ENCODE data around the gene KCNJ1. TPM values are rescaled to one million over a fixed set of nuclear protein-coding genes. Genes with fewer than 3 reads are reported as not detected.

Gene KCNJ1
- total and polyA plus RNA-seq, 4 experiments from 2014 or later = 0.17 to 0.23 TPM; not detected in 2

DNA sequence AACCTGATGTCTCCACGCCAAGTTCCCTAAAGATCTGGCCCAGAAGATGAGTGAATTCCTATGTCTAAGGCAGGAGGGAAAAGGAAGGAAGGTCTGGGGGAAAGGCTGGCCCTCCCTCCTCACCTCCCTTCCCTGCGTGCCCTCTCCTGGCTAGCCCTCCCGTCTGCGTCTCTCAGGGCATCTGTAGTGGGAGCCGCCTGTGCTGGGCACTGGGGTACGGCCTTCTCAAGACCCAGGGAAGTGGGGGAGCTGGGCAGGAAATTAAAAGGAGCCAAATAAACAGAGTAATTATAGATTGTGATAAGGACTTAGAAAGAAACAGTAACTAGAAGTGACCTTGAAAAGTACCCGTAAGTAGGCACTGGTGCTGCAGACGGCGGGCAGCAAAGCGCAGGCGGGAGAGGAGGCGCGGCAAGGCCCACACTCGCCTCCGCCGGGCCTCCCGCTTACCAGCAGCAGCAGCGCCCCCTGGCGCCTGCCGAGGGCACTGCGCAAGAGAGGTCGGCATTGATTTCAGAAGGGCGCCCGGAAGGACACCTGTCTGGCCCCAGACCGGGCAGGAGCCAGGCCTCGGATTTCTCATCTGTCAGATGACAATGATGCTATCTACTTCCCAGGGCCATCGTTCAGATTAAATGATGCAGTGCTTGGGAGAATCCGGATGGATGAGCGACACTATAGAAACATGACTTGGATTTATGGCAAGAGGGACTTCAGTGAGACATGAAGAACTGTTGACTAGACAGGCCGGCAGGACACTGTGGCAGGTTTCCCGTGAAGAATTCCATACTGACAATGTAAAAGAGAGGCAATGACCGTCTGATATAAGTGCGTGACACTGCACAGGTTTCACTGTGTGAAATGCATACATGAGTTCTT is 7.3 kb downstream of the KCNJ1 start:
- POLR2A ChIA-PET (ENCODE audit: partially characterized antibody) = no interaction called here
- H3K27me3 ChIP-seq (ENCODE audit: insufficient read depth, low read length) = no peaks in the 10 kb centered on the region
- DNase-seq = peak; percentile 66 to 76 (median 73)
- Mint-ChIP-seq H3K4me3 (peak overlapping the region in 2 of 8 donors; percentile 14 to 32), H3K36me3 (no peaks in the 10 kb centered on the region), H3K27me3 (peaks cover 0 to 2% of the 10 kb centered on the region in 2 donors), H3K4me1 (peaks cover 4 to 11% (median 7%) of the 10 kb centered on the region in 4 donors), H3K27ac (peak overlapping the region in 2 of 7 donors; percentile 14 to 71), H3K9me3 (no peaks in the 10 kb centered on the region)
- no peaks in the 10 kb centered on the region for H3K4me1 ChIP-seq (ENCODE audit: insufficient read depth, low read length)
- CTCF ChIA-PET (ENCODE audit: partially characterized antibody) = interaction anchor here (0.9 to 6.6 kb wide), 17 partner anchors 9 to 702 kb away, joined by 3 to 58 read pairs (median 5); no protein-coding TSS in a partner anchor
- no peak overlapping the region for H3K27ac ChIP-seq (ENCODE audit: low read depth, low read length)
- no peaks in the 10 kb centered on the region for H3K36me3 ChIP-seq (ENCODE audit: insufficient read depth, low read length)
- intact Hi-C loops (cut with micrococcal nuclease) = loop anchor here (1.0 kb wide), 5 partner anchors 29 to 829 kb away; no protein-coding TSS in a partner anchor
- no peaks in the 10 kb centered on the region for H3K9me3 ChIP-seq (ENCODE audit: control insufficient read depth in 1 of 2, low read length in 2 of 2)
- no peak overlapping the region for H3K4me3 ChIP-seq (ENCODE audit: low read length in 2 of 2)

DNA sequence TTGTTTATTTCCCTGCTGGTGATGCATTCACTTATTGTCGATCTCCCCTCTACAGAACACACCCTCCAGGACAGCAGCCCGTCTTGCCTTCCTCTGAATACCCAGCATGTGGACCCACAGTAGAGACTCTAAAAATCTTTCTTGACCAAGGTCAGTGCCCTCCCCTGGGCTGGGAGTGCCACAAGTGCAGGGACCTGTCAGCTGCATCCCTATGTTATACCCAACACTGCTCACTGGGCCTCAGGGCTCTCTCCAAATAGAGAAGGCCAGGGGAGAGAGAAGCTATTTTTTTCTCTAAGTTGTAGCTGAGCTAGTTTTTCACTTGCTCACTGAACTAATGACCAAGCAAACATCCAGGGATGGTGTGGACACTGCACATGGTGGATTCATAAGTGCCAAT is 9.8 kb downstream of the KCNJ1 start:
- POLR2A ChIA-PET (ENCODE audit: partially characterized antibody) = no interaction called here
- CTCF ChIA-PET (ENCODE audit: partially characterized antibody) = interaction anchor here (1.2 to 6.6 kb wide), 10 partner anchors 8 to 700 kb away, joined by 4 to 58 read pairs (median 14); no protein-coding TSS in a partner anchor
- Histone ChIP-seq H3K27me3 (ENCODE audit: insufficient read depth, low read length) (no peaks in the 10 kb centered on the region), H3K36me3 (ENCODE audit: insufficient read depth, low read length) (no peaks in the 10 kb centered on the region), H3K4me3 (ENCODE audit: low read length in 2 of 2) (no peak overlapping the region), H3K9me3 (ENCODE audit: control insufficient read depth in 1 of 2, low read length in 2 of 2) (no peaks in the 10 kb centered on the region), H3K27ac (ENCODE audit: low read depth, low read length) (no peak overlapping the region), H3K4me1 (ENCODE audit: insufficient read depth, low read length) (no peaks in the 10 kb centered on the region)
- no peaks in the 10 kb centered on the region for H3K9me3 Mint-ChIP-seq
- intact Hi-C loops (cut with micrococcal nuclease) = no loop called here
- H3K27ac Mint-ChIP-seq = no peak overlapping the region
- no peak for DNase-seq
- no peak overlapping the region for H3K4me3 Mint-ChIP-seq
- H3K4me1 Mint-ChIP-seq = peaks cover 4 to 11% (median 7%) of the 10 kb centered on the region in 4 donors
- H3K27me3 Mint-ChIP-seq = peaks cover 0 to 2% of the 10 kb centered on the region in 2 donors
- peaks cover 0 to 3% of the 10 kb centered on the region in 2 donors for H3K36me3 Mint-ChIP-seq

DNA sequence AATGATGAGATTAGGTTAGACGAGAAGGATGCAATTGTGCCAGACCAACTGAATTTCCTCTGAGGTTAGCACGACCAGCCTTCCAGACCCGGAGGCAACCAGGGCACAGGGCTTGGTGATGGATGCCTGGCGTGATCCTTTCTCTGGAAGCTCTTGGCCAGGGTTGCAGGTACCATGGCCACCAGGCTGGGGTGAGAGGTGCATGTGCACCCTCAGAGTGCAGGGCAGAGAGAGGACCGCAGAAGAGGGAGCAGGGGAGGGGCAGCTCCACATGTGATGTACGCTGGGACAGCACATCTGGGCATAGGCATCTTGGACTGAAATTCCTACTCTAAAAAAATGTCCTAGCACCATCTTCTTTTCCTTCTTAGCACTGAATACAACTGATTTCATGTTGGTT is 10.9 kb downstream of the KCNJ1 start:
- no peak overlapping the region for H3K4me3 ChIP-seq (ENCODE audit: low read length in 2 of 2)
- Mint-ChIP-seq H3K27me3 (peaks cover 0 to 2% of the 10 kb centered on the region in 2 donors), H3K4me3 (no peak overlapping the region), H3K4me1 (peaks cover 4 to 11% (median 7%) of the 10 kb centered on the region in 4 donors), H3K27ac (no peak overlapping the region), H3K36me3 (peaks cover 0 to 3% of the 10 kb centered on the region in 2 donors), H3K9me3 (no peaks in the 10 kb centered on the region)
- no peaks in the 10 kb centered on the region for H3K27me3 ChIP-seq (ENCODE audit: insufficient read depth, low read length)
- no peaks in the 10 kb centered on the region for H3K36me3 ChIP-seq (ENCODE audit: insufficient read depth, low read length)
- POLR2A ChIA-PET (ENCODE audit: partially characterized antibody) = interaction anchor here (0.7 to 1.4 kb wide), 2 partner anchors 10 to 817 kb away, joined by 3 to 4 read pairs; no protein-coding TSS in a partner anchor
- H3K4me1 ChIP-seq (ENCODE audit: insufficient read depth, low read length) = no peaks in the 10 kb centered on the region
- intact Hi-C loops (cut with micrococcal nuclease) = no loop called here
- H3K27ac ChIP-seq (ENCODE audit: low read depth, low read length) = no peak overlapping the region
- DNase-seq = no peak
- H3K9me3 ChIP-seq (ENCODE audit: control insufficient read depth in 1 of 2, low read length in 2 of 2) = no peaks in the 10 kb centered on the region
- CTCF ChIA-PET (ENCODE audit: partially characterized antibody) = interaction anchor here (0.6 to 6.6 kb wide), 6 partner anchors 11 to 699 kb away, joined by 3 to 58 read pairs (median 7); no protein-coding TSS in a partner anchor

DNA sequence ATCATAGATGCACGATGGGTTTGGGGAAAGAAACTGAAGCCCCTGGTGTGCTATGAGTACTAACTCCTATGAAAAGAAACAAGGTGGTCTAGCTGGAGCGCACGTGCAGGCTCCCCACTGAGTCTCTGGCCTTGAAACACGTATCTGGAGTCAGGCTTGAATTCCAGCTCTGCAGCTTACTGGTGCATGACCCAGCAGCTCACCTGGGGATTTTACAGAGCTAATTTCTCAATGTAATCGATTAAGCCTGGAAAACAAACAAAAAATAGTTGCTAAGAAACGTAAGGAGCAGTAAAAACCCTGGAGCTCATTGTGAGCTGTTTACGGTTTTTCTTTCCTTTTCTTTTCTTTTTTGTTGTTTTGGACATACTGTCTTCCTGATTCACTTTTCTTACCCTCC is 12.3 kb downstream of the KCNJ1 start:
- Histone ChIP-seq H3K4me3 (ENCODE audit: low read length in 2 of 2) (no peak overlapping the region), H3K4me1 (ENCODE audit: insufficient read depth, low read length) (no peaks in the 10 kb centered on the region), H3K27ac (ENCODE audit: low read depth, low read length) (no peak overlapping the region), H3K27me3 (ENCODE audit: insufficient read depth, low read length) (no peaks in the 10 kb centered on the region), H3K9me3 (ENCODE audit: control insufficient read depth in 1 of 2, low read length in 2 of 2) (no peaks in the 10 kb centered on the region), H3K36me3 (ENCODE audit: insufficient read depth, low read length) (no peaks in the 10 kb centered on the region)
- Mint-ChIP-seq H3K36me3 (peaks cover 0 to 3% of the 10 kb centered on the region in 2 donors), H3K27ac (no peak overlapping the region), H3K27me3 (no peaks in the 10 kb centered on the region), H3K9me3 (no peaks in the 10 kb centered on the region), H3K4me3 (no peak overlapping the region), H3K4me1 (peaks cover 0 to 6% (median 3%) of the 10 kb centered on the region in 4 donors)
- intact Hi-C loops (cut with micrococcal nuclease) = no loop called here
- CTCF ChIA-PET (ENCODE audit: partially characterized antibody) = interaction anchor here (1.1 to 2.8 kb wide), 4 partner anchors 10 to 683 kb away, joined by 4 to 9 read pairs (median 6); no protein-coding TSS in a partner anchor
- DNase-seq = no peak
- POLR2A ChIA-PET (ENCODE audit: partially characterized antibody) = interaction anchor here (2.7 kb wide), 1 partner anchor 10 kb away, joined by 7 read pairs; no protein-coding TSS in a partner anchor

DNA sequence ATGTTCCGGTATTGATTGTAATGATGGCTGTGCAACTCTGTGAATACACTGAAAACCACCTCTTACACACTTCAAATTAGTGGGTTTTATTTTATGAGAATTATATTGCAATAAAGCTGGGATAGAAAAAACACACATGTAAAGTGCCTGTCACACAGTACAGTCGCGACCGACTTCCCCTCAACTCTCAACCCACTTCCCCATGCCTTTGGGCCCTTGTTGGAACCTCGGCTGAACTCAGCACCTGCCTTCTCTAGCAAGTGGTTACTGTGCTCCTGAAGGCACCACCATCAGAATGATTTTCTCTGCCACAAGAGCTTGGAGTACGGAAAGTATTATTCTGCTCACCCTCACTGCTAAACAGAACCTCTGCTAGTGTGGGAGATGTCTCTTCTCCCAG is 13.5 kb downstream of the KCNJ1 start:
- ChIA-PET CTCF (ENCODE audit: partially characterized antibody) (interaction anchor here (1.1 to 3.4 kb wide), 6 partner anchors 8 to 696 kb away, joined by 3 to 19 read pairs (median 8); no protein-coding TSS in a partner anchor), POLR2A (ENCODE audit: partially characterized antibody) (interaction anchor here (2.7 kb wide), 1 partner anchor 9 kb away, joined by 7 read pairs; no protein-coding TSS in a partner anchor)
- no peak for DNase-seq
- Histone ChIP-seq H3K27ac (ENCODE audit: low read depth, low read length) (no peak overlapping the region), H3K4me1 (ENCODE audit: insufficient read depth, low read length) (peaks cover 2% of the 10 kb centered on the region), H3K36me3 (ENCODE audit: insufficient read depth, low read length) (no peaks in the 10 kb centered on the region), H3K9me3 (ENCODE audit: control insufficient read depth in 1 of 2, low read length in 2 of 2) (no peaks in the 10 kb centered on the region), H3K4me3 (ENCODE audit: low read length in 2 of 2) (no peak overlapping the region), H3K27me3 (ENCODE audit: insufficient read depth, low read length) (no peaks in the 10 kb centered on the region)
- Mint-ChIP-seq H3K4me3 (no peak overlapping the region), H3K27ac (peak overlapping the region in 1 of 7 donors; percentile 33), H3K4me1 (peaks cover 5 to 6% (median 5%) of the 10 kb centered on the region in 4 donors), H3K9me3 (no peaks in the 10 kb centered on the region), H3K36me3 (peaks cover 0 to 3% of the 10 kb centered on the region in 2 donors), H3K27me3 (no peaks in the 10 kb centered on the region)
- intact Hi-C loops (cut with micrococcal nuclease) = no loop called here

DNA sequence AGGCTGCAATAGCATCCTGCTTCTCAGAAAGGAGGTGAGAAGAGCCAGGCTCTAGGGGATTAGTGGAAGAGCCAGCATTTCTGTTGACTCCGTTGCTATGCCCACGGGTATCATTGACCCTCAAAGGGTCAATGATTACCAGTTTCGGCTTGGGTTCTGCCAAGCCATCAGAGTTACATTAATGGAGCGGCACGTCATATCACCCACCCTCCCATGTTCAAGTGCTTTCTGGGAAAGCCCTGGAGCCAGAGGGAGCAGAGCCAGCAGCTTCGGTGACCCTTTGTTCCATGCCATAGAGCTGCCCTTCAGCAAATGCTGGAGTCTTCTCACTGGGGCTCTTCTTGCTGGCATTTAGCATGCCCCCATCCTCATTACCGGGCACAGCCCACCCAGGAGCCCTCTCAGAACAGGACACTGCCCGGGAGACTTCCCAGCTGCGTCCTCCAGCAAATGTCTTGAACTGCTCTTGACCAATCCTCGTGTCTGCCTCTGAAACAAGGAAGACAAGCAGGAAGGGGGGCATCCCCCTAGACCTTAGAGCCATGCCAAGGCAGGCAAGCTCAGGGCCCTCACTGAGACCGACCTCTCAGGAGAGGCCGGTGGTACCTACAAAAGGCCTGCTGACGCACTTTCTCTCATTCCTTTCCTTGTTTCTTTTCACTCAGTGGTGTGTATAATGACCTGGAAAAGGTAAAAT is 14.6 kb downstream of the KCNJ1 start:
- no peaks in the 10 kb centered on the region for H3K27me3 ChIP-seq (ENCODE audit: insufficient read depth, low read length)
- no peak overlapping the region for H3K27ac ChIP-seq (ENCODE audit: low read depth, low read length)
- H3K4me1 Mint-ChIP-seq = peaks cover 6 to 8% (median 7%) of the 10 kb centered on the region in 4 donors
- no peaks in the 10 kb centered on the region for H3K27me3 Mint-ChIP-seq
- H3K36me3 ChIP-seq (ENCODE audit: insufficient read depth, low read length) = no peaks in the 10 kb centered on the region
- no peak overlapping the region for H3K4me3 ChIP-seq (ENCODE audit: low read length in 2 of 2)
- peaks cover 5% of the 10 kb centered on the region for H3K4me1 ChIP-seq (ENCODE audit: insufficient read depth, low read length)
- no peaks in the 10 kb centered on the region for H3K9me3 Mint-ChIP-seq
- H3K4me3 Mint-ChIP-seq = no peak overlapping the region
- no peak overlapping the region for H3K27ac Mint-ChIP-seq
- DNase-seq = no peak
- CTCF ChIA-PET (ENCODE audit: partially characterized antibody) = interaction anchor here (0.9 to 3.4 kb wide), 12 partner anchors 9 to 1009 kb away, joined by 3 to 19 read pairs (median 4); no protein-coding TSS in a partner anchor
- peaks cover 0 to 3% of the 10 kb centered on the region in 2 donors for H3K36me3 Mint-ChIP-seq
- no peaks in the 10 kb centered on the region for H3K9me3 ChIP-seq (ENCODE audit: control insufficient read depth in 1 of 2, low read length in 2 of 2)
- intact Hi-C loops (cut with micrococcal nuclease) = no loop called here
- POLR2A ChIA-PET (ENCODE audit: partially characterized antibody) = no interaction called here
